NCI-H146 treated with DMSO at 0.1 percent for 48 hours (cell line): ENCODE results near the gene NECAB2.

Experiments used
- DNase-seq: peaks from one replicate; lab custom pipeline; 2025; ENCODE audit not compliant: unreplicated experiment; lab: John Stamatoyannopoulos, UW

The NECAB2 gene

DNA sequence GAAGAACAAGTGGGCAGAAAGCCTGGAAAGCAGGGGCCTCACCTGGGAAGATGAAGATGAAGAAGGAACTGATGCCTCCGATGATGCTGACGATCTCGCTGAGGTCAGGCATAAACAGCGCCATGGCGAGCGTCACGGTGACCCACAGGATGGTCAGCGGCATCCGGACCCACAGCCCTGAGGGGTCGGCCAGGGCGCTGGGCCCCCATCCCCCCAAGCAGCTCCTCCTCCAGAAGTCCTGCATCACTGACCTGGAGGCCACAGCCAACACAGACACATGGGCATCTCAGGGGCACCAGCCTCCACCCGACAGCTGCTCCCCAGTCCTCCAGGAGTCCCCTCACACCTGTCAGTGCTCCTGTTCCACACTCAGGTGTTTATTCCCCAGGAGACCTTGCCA lies 48.4 kb downstream of the NECAB2 start:
- DNase-seq: no peak

DNA sequence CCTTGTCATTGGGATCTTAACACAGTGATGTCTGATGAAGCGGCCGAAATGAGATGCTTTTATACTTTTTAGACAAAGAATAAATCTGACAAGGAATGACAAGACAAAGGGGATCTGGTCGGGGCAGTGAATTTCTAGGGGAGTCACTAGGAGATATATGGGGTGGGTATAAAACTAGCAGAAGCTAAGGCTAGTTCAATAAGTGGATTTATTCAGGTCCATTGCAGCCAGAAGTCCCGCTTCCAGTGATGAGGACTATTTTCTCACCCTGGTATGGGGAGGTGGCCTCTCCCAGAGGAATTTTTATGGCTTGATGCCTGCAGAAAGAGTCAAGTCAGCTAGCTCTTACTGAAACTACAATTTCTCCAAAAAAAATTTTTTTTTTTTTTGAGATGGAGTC lies 50.7 kb downstream of the NECAB2 start:
- DNase-seq: no peak

DNA sequence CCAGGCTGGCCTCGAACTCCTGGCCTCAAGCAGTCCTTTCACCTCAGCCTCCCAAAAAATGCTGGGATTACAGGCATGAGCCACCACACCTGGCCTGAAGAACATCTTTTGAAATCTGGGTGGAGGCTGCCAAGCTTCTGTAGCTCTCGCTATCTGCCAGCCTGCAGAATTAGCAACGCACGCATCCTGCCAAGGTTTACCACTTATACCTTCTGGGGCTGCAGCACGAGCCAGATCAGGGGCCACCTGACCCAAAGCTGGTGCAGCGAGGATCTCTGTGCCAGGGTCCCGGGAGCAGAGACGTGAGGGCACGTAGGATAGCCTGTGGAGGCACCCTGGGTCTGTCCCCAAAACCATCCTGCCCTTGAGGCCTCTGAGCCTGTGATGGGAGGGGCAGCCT lies 52.3 kb downstream of the NECAB2 start:
- no peak for DNase-seq

- DNase-seq: no peak
These were observed 53.4 kb downstream of the NECAB2 start for GRCh38 chr16:84021488-84021887.

DNA sequence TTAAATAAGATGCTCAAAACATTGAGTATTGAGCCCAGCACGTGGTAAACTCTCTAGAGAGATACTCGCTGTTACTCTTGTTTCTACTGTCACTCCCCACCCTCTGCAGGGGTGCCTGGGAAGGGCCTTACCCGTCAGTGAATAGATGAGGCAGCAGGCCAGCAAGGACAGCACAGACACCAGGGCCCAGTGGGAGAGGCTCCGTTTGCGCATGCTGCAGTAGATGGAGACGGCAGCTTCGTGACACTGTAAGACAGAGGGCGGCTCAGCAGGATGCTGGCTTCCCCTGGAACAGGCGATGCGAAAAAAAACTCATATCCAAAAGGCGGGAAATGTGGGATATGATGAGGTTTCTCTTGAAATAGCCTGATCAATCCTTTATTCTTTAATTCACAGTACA lies 54.6 kb downstream of the NECAB2 start:
- DNase-seq: no peak

DNA sequence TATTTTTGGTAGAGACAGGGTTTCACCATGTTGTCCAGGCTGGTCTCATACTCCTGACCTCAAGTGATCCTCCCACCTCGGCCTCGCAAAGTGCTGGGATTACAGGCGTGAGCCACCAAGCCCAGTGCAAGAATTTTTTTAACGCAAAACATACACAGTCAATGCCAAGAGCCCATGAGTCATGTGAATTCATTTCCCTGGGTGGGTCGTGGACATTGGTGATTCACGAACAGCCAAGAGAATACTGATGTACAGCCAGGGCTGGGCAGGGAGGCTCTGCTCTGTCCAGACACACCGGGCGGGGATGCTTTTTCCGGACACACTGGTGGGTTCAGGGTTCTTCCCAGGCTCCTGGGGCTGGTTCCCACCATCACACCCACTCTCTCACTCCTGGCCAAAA lies 56.8 kb downstream of the NECAB2 start:
- no peak for DNase-seq

DNA sequence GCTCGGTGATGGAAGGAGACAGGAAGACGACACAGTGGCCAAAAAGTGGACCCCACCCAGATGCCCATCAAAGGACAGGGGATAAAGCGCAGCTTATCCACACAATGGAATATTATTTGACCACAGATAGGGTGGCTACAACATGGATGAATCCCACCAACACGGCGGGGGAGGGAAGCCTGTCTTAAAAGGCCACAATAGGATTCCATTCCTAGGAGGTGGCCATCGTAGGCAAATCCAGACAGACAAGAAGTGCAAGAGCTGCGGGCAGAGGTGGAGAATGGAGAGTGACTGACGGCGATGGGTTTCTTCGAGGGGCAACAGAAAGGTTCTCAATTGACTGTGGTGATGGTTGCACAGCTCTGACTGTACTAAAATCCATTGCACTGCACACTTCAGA lies 58.6 kb downstream of the NECAB2 start:
- DNase-seq: no peak

DNA sequence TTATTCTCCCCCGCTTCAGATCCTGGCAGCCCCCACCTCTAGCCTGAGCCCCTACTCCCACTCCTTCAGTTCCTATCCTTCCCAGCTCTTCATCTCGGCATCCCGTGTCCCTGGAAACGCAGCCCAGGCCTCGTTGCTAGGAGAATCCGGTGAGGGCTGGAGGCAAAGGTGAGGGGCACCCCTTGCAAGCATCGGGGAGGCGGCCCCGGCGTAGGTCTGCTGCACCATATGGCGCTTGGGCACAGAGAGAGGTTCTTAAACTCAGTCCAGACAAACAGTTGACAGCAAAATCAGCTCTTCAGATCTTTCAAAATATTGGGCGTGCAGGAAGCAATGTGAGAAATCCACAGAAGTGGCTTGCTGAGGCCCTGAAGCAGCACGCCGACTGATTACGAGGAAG lies 59.6 kb downstream of the NECAB2 start:
- DNase-seq: no peak

DNA sequence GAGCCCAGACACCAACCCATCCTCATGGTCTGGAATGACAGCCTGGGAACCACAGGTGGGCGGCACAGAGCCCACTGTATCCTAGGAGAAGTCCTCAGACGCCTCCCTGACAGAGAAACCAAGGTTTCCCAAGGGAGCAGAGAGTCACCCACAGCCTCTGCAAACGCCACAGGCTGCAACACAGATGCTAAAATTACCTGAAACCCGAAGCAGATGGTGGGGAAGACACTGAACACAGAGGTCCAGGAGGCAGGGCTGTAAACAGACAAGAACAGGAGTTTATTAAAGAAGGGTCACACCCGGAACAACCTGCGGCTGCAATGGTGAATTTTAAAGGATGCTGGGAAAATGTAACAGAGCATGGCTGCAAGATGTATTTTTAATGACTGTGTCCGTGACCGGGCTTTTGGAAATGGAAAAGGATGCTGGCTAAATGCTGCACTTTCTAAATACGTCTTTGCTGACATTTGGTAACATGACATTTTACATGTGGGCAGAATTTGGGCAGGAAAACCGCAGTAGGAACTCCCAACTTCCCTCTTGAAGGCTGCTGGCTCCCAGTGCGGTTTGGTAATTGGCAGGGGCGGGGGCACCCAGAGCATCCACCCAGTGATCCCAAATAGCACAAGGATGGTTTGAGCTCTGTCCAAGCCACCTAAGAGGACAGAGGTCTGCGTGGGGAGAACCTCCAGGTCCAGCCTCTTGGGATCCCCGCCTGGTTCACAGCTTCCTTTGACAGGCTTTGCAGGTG lies 61.4 kb downstream of the NECAB2 start:
- no peak for DNase-seq

GRCh38 chr16:84031556-84031955 lies 63.5 kb downstream of the NECAB2 start:
- DNase-seq: no peak

- DNase-seq: peak; percentile 27
These were observed 64.6 kb downstream of the NECAB2 start for GRCh38 chr16:84032458-84033178.

DNA sequence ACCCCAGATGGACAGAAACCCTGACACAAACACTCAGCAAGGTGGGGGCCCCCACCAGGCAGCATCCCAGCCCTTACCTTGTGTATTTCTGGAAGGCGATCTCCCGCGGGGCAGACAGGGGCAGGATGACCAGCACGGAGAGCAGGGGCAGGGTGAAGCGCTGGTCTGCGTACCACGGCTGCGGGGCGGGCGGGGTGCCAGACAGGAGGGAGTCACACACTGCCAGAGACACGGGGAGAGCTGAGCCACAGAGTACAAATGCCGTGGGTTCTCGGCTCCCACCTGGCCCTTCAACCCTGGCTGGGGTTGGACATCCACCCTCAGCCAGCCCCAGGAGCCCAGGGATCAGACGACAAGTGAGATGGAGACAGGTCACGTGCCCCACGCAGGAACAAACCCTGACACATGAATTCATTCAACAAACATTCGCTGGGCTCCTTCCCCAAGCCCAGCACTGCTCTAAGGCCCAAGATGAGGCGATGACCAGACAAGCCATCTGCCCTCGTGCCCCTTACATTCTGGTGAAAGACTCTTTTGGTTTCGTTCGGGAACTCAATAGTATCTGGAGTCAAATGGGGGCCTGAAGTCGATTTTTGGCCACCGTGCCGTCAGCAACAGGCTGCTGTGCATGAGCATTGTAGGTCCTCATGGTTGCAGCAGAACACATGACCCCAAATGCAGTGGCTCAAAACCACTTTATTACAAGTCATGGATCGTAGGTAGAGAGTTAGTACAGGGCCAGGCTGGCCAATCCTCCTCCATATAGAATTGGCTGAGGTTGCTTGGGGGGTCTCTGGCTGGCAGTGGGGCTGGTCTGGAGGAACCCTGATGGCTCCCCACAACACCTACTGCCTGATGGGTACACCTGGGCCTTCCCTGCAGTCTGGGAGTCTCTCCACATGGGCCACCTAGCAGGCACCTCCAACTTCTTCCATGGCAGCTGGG lies 65.5 kb downstream of the NECAB2 start:
- no peak for DNase-seq

GRCh38 chr16:84034516-84034915 lies 66.5 kb downstream of the NECAB2 start:
- DNase-seq: no peak

- no peak for DNase-seq
These were observed 68.1 kb downstream of the NECAB2 start for GRCh38 chr16:84036131-84036530.

DNA sequence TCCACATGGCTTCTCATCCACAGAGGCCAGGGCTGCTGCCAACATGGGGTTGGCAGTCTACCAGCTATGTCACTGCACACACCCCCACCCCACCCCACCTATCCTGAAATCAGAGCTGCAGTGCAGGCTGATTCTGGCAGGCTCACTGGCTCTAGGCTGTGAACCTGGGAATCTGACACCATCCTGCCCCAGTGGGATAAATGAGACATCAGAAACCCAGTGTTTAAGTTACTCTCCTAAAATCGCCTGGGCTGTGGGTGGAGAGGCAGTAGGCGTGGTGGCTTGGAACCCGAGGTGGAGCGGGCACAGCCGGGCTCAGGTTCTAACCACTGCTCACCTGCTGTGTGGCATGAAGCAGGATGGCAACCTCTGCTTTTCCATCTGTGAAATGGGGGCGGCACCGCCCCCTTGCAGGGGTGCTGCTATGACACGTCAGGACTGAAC lies 69.0 kb downstream of the NECAB2 start:
- DNase-seq: no peak

DNA sequence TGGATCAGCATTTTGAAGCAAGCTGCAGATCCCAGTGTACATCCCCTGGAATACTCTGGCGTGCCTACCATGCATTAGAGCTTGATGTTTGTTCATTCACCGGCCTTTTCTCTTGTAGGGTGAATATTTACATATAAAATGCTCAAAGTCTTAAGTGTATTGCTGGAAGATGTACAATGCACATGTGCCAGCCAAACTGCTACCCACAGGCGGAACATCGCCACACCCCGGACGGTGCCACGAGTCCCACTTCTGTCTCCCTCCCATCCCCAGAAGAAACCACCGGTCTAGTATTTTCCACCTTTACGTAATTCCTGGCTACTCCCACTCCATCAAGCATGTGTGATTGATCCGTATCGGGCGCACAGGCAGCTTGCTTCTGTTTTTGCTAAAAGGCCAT lies 70.4 kb downstream of the NECAB2 start:
- DNase-seq: no peak

- no peak for DNase-seq
These were observed 71.7 kb downstream of the NECAB2 start for GRCh38 chr16:84039696-84040095.

DNA sequence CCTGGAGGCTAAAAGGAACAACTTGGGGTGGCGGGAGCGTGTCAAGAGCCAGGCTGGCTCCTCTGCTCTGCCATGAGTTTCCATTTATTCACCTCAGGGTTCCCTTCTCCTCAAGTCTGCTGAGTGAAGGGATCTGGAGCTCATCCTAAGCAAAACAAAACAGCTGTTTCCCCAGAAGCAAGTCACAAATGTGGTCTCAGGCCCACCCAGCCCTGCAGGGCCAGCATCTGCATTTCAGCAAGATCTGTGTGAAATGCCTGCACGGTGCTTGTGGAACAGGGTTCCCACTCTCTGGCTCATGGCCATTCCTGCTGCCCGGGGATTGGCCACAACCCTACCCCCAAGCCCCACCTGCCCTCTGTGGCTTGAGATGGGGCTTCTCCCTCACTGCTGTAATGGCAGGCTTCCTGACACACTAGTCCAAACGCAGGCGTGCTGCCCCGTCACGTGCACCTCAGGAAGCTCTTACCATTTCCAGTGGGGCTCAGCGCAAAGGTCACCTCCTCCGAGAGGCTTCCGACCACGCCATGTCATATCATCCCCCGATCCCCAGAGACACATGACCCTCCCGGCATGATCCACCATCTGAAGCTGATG lies 72.3 kb downstream of the NECAB2 start:
- no peak for DNase-seq

GRCh38 chr16:84040823-84041820 lies 73.1 kb downstream of the NECAB2 start:
- no peak for DNase-seq

- DNase-seq: no peak
These were observed 73.8 kb downstream of the NECAB2 start for GRCh38 chr16:84041881-84042280.
